HG03442 (cell line): ENCODE results near the gene GRAP.

Experiments used
- ATAC-seq: cut with Tn5 transposase; IDR thresholded peaks from one replicate; pipeline ENCODE4 v1.9.1; 2021; ENCODE audit warnings: mild to moderate bottlenecking, moderate library complexity; ENCODE audit not compliant: unreplicated experiment

Gene GRAP

GRCh38 chr17:18986541-18987229 is 60.1 kb downstream of the GRAP start:
- no peak for ATAC-seq

DNA sequence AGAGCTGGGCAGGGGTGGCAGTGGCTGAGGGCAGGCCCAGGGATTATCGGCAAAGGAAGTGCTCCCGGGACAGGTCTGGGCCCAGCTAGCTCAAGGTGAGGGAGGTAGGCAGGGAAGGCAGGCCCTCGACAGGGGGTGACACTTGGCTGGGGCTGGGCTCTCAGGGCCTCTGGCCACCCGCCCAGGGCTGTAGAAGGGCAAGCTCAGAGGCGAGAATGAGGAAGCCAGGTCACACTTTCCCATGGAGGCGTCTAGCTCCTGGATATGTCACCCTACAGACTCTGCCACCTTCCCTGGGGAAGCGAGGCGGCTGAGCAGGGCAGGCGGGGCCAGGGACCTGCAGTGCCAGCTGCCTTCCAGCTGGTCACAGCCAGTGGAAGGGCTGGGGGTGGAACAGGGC is 61.3 kb downstream of the GRAP start:
- ATAC-seq = no peak

DNA sequence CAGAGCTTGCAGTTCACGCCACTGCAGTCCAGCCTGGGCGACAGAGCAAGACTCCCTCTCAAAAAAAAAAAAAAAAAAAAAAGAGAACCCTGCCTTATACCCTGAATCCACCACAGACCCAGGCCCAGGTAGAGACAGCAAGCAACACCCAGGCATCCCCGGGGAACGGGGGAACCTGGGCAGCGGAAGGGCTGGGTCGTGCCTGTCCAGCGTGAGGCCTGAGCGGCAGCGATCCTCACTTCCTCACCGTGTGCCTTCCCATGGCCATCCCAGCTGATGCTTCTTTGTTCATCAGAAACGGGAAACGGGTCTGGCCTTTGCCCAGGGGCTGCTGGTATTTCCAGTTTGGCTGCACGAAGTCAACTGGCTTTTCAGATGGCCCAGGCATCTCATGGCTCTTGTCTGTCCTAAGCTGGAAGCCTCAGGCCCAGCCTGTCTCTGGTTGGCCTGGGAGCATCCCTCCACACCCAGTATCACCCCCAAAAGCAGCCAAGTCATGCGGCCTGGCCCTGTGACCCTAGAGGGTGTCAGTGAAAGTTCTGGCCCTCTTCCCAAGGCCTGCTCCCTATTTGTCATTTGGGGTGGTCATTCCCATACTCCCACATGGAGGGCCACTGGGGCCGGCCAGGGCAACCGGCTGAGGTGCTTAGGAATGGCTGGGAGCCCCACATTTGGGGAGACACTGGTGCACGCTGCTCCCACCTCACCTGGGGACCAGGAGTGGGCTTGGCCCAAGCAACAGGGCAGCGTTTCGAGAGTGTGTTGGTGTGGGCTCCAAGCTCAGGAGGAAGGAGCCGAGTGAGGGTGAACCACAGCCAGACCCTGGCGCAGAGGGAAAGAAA is 62.3 kb downstream of the GRAP start:
- ATAC-seq = no peak

DNA sequence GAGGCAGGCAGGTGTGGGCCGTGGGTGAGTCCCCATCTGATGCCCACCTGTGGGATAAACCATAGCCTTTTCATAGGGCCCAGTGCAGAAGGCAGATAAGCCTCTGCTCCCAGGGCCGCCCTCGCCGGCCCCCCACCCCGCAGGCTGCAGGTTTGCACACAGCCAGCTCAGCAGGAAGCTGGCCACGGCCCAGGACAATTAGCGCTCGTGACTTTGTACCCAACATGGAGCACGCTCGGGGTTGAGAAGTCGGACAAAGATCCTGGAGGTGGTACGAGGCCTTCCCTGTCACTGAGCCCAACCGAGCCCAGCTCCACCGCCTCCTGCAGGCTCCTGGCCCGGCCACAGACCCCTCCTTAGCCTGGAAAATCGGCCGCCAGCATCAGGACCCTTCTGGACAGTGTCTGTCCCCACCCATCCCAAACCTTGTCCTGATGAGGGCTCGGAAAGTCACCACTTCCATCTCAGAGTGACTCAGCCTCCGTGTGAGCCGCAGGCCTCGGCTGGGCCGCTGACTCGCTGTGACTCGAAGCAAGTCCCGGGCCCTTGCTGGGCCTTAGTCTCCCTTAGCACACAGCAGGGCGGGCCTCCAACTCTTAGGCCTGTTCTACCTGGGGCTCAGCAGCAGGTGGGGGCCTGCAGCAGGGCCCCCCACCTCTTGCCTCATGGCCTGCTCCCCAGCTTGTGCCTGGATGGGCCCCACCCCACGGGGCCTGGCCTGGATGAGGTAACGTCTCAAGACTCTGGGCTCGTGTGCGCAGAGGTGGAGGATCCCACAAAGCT is 64.9 kb downstream of the GRAP start:
- ATAC-seq = no peak

- no peak for ATAC-seq
Observed at GRCh38 chr17:18981335-18981641, 65.5 kb downstream of the GRAP start.

GRCh38 chr17:18980682-18981334 is 65.9 kb downstream of the GRAP start:
- no peak for ATAC-seq

GRCh38 chr17:18978655-18979054 is 68.1 kb downstream of the GRAP start:
- no peak for ATAC-seq

DNA sequence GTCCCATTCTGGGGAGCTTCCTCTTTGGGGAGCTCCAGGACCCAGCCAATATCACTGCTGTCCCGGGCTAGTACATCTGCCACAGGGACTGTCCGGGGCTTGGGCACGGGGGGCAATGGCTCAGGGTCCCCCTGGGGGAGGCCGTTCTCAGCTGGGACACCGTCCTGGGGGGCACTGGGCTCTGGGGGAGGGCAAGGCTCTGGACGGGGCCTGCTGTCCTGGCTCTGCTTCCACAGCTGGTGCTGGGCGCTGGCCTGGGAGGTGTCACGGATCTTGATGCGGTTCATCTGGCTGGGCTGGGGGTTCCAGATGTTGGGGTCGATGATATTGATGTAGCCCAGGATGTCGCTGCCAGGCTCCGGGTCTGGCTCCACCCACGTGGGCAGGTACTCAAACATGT is 68.7 kb downstream of the GRAP start:
- no peak for ATAC-seq

- no peak for ATAC-seq
Observed at GRCh38 chr17:18977646-18978045, 69.1 kb downstream of the GRAP start.

DNA sequence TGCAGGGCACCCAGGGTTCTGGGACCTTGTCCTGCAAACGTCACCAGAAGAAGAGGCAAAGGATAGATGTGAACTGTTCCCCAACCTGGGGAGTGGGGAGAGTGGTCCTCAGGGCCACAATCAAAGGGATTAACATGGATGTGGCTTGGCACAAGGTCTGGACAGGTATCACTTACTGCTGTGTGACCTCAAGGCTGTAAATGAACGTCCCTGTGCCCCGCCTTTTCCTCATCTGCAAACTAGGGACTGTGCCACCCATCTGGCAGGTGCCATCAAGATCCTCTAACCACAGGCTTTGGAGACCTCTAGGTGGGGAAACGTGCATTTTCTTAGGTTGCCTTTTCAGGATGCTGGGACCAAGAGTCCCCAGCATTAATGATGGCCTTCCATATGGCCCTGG is 69.7 kb downstream of the GRAP start:
- no peak for ATAC-seq

GRCh38 chr17:18976201-18976600 is 70.6 kb downstream of the GRAP start:
- ATAC-seq = no peak

DNA sequence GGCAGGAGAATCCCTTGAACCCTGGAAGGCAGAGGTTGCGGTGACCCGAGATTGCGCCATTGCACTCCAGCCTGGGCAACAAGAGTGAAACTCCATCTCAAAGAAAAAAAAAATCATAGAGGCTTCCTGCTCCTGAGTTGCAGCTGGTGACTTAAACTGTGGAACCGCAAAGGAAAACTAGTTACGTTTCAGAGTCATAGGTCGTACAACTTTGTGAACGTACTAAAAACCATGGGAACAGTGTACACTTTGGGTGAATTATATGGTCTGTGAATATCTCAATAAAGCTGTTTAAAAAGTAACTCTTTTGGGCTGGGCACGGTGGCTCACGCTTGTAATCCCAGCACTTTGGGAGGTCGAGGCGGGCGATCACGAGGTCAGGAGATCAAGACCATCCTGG is 71.2 kb downstream of the GRAP start:
- ATAC-seq = no peak

- no peak for ATAC-seq
Observed at GRCh38 chr17:18974407-18975149, 72.2 kb downstream of the GRAP start.

GRCh38 chr17:18971801-18972200 is 75.0 kb downstream of the GRAP start:
- no peak for ATAC-seq
